ACHN (cell line): ENCODE data around the gene KIT.
"Not testable (repeated sequence)": the region's sequence is repeated elsewhere in the genome, so short reads cannot be mapped to it uniquely, and the experiment has no call there.

Source experiments
- DNase-seq: peaks from one replicate; pipeline ENCODE4 v3.0.0-alpha.2; 2015
- in situ Hi-C: cut with HindIII; loops from 2 replicates; pipeline ENCODE4 v1.10.0; 2017; ENCODE audit warnings: low sequenced_read_pairs, low pct_ligation_motif_present, low pct_unique_long_range_greater_than_20kb

Gene KIT

DNA sequence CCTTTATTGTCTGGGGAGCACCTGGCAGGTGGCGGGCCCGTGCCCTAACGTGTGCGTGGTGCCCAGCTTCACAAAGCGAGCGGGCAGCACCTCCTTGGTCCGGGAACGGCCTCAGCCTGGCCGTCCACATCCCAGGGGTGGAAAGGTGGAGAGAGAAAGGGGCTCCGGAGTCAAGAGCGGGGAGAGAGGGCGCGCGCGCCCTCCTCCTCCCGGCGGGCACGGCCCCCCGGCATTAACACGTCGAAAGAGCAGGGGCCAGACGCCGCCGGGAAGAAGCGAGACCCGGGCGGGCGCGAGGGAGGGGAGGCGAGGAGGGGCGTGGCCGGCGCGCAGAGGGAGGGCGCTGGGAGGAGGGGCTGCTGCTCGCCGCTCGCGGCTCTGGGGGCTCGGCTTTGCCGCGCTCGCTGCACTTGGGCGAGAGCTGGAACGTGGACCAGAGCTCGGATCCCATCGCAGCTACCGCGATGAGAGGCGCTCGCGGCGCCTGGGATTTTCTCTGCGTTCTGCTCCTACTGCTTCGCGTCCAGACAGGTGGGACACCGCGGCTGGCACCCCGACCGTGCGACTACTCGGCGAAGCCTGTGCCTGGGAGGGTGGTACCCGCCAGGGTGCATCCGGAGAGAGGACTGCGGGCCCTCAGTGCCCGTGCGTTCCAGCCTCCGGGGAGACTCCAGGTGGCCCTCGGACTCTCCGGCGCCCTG is at the start of gene KIT:
Gene KIT (plus strand): TSS at position 407 of the 701 bp plus-strand sequence. CDS start 58 bp downstream, at position 465.
- in situ Hi-C loops, result no loop called here
- no peak for DNase-seq

DNA sequence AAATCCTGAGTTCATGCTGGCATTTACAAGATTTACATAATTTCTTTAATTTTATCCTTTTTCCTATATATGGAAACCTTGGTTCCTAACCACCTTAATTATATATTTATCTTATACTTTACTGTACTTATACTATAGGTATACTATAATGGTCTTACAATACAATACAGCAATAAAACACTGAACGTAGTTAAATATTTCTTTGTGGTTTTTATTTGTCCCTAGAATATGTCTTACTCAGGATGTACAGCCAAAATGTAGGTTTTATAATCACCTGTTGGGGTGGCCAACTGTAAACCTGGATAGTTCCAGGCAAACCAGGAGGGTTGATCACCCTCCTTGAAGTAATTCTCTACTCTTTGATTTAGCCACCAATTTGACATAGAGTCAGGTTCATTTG is 48.4 kb upstream of the KIT start:
- no peak for DNase-seq
- in situ Hi-C loops, result no loop called here

DNA sequence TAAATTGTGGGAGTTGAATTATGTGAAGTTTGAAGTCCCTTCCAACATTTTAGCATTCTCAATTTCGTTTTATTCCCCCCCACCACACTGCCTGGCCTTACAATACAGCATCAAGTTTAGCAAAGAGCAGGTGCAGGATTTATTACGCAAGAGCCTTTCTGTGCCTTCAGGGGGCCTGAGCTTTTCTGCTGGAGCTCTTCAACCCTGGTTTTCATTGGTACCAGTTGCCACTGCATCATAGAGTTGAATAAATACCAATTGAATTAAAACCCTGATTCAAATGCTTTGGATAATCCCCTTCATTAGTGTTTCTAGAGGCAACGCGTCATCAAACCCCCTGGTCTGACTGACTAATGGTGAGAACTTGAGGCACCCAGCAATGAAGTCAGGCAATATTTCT is 43.6 kb upstream of the KIT start:
- DNase-seq, result no peak

DNA sequence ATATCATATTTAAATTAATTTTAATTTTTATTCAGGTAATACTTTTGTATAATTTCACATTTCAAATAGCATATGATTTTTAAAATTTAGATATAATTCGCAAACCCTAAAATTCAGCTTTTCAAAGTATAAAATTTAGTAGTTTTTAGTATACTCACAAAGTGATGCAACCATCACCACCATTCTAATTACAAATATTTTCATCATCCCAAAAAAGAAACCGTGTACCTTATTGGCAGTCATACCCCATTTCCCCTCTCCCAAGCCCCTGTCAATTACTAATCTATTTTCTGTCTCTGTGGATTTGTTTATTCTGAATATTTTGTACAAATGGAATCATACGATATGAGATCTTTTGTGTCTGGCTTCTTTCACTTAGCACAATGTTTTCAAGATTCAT is 37.0 kb upstream of the KIT start:
- DNase-seq, result no peak
- in situ Hi-C loops, result no loop called here

More for the DNA sequence above, 43.6 kb upstream of the KIT start:
- in situ Hi-C loops, result no loop called here

DNA sequence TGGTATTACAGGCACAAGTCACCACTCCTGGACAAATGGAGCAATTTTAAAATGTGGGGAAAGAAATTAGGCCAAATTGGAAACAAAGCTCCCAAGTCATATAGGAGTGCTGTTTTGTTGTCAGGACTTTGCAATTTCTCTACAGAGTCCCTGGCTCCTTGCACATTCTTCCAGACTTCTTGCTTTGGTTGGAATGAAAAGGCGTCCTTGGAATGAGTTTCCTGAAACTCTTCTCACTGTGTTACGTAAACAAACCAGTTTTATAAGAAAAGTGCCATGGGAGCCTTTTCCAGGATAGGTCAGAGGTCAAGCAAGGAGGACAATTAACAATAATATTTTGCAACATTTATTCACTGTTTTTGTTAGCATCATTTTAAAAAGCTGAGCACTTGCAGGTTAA is 32.4 kb upstream of the KIT start:
- in situ Hi-C loops, result no loop called here
- no peak for DNase-seq

DNA sequence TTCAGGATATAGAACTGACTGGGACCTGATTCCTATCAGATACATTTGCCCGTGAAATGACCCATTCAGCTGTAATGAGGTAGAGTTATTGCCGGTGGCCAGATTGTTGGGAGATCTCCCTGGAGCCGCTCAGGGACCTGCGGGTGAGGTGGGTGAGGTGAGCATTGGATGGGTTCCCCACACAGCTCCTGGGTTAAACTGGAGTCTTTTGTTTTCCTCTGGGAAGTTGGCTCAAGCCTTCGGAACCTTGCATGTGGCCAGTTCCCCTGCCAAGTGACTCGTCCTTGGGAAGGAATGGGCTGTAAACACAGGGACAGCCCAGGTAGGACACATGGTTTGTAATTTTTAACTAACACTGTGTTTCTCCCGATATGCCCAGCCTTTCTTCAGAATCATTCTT is 31.6 kb upstream of the KIT start:
- DNase-seq, result no peak
- in situ Hi-C loops, result no loop called here

DNA sequence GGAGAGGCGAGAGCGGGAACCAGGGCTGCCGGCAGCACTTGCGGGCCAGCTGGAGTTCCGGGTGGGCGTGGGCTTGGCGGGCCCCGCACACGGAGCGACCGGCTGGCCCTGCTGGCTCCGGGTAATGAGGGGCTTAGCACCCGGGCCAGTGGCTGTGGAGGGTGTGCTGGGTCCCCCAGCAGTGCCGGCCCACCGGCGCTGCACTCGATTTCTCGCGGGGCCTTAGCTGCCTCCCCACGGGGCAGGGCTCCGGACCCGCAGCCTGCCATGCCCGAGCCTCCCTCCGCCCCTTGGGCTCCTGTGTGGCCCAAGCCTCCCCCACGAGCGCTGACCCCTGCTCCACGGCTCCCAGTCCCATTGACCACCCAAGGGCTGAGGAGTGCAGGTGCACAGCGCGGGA is 25.2 kb upstream of the KIT start:
- in situ Hi-C loops, result no loop called here
- DNase-seq, result no peak

DNA sequence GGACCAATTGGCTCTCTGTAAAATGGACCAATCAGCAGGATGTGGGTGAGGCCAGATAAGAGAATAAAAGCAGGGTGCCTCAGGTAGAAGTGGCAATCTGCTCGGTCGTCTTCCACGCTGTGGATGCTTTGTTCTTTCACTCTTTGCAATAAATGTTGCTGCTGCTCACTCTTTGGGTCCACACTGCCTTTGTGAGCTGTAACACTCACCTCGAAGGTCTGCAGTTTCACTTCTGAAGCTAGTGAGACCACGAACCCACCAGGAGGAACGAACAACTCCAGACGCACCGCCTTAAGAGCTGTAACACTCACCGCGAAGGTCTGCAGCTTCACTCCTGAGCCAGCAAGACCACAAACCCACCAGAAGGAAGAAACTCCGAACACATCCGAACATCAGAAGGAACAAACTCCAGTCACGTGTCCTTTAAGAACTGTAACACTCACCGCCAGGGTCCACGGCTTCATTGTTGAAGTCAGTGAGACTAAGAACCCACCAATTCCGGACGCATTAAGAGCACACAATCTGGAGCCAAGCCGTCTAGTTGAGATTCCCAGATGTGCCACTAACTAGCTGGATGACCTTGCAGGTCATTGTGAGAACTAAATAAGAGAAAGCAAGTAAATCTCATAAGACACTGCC is 24.5 kb upstream of the KIT start:
- DNase-seq, in situ Hi-C loops: not testable (repeated sequence)

DNA sequence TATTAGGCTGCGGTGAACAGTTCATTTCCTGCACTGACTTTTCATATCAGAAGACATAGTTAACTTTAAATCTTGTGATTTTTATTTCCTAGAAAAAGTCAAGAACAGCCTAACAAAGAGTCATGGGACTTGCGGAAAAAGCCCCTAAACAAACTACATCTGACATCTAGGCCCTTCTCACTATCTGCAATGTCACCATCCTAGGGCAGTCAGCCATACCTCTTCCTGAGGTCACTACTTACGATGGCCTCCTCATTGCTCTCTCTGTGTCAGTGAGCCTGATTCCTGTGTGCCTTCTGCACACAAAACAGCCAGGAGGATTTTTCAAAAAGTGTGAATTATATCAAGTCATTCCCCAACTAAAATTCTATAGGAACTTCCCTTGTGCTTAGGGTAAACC is 22.4 kb upstream of the KIT start:
- in situ Hi-C loops, result no loop called here
- DNase-seq, result no peak

DNA sequence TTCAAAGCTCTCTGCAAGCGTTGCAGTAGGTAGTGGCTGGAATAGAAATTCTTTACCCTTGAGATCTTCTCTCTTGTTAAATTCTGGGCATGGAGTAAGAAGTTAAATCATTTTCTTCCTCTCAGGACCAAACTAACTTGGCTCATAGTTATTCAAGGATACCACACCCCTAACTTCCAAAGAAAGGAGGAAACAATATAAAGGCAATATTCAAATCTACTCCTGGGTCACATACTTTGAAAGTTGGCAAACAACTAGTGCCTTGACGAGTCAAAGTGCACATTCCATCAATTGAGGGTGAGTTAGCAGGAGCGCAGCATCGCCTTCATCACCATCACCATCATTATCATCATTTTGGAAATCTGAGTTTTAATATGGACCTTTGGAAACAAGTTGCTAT is 20.4 kb upstream of the KIT start:
- in situ Hi-C loops, result no loop called here
- DNase-seq, result no peak

DNA sequence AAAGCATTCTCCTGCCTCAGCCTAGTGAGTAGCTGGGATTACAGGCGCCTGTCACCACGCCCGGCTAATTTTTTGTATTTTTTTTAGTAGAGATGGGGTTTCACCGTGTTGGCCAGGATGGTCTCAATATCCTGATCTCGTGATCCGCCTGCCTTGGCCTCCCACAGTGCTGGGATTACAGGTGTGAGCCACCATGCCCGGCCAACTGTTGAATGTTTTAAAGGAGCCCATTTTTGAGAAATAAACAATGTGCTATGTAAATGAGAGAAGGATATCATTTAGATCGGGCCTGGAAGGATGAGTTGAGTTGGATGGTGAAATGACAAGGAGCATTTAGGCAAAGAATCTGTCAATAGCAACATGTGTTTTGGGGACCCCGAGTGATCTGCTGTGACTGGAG is 16.7 kb upstream of the KIT start:
- in situ Hi-C loops, DNase-seq: not testable (repeated sequence)

DNA sequence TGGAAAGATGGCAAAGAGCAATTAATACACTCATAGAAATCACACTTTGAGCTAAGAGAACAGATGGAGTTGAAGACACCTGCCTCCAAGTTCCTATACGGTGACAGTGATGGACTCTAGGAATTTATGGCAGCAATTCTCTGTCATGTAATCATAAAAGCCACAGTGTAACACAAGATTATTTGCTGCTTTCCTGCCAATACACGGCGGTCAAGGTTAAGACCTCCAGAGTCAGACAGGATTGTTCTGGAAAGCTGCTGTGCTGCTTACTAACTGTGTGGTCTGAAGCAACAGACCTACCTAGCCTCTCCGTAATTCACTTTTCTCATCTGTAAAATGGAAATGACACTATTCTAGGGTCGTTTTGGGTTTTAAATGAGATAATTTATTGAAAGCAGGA is 14.6 kb upstream of the KIT start:
- DNase-seq, result no peak
- in situ Hi-C loops, result no loop called here

DNA sequence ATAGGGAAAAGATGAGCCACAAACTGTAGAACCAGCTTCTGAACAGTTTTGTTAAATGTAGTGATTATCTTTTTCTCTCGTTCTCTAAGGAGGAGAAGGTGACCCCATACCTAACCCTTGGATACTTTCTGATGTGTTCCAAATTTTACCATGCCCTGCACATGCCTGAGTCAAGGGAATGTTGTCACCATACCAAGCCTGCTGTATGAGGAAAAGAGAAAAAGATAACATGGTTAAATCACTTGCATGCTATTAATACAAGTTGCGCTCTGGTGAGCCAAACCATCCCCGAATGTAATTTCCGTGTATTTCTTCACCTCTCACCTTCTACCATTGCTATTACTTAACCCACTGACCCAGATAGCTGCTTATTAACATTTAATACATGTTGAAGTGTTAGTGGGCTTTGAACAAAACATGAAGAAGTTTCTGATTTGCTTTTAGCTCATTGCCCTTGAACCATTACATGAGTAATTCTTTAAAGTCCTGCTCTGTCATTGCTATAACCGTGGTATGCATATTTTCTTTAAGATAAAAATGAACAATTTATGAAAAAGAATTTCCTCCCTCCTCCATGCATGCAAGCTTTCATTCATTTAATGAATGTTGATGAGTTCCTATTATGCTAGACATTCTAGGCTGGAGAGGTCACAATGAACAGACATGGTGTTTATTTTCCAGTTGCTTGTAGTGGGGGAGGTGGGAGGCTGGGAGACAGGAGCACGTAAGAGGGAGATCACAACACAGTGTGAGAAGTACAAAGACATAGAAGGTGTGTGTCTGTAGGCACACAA is 13.6 kb upstream of the KIT start:
- DNase-seq, result no peak
- in situ Hi-C loops, result no loop called here

DNA sequence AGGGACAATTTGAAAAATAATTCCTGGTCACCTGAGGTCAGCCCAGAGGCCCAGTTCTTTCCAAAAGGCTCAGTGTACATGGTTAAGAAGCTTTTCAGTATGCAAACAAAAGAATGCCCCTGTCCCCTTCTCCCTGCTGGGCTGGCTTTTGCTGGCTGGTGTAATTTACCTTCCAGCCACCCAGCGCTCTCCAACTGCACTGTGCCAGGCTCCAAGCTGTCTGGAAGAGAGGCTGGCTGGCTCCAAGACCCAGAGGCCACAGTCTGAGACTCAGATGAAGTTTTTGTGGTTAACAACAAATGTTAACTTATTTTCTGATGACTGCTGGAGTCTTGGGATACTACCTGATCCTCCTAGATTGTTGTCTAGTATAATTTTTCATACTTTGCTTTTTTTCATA is 11.9 kb upstream of the KIT start:
- DNase-seq, result no peak
- in situ Hi-C loops, result no loop called here

DNA sequence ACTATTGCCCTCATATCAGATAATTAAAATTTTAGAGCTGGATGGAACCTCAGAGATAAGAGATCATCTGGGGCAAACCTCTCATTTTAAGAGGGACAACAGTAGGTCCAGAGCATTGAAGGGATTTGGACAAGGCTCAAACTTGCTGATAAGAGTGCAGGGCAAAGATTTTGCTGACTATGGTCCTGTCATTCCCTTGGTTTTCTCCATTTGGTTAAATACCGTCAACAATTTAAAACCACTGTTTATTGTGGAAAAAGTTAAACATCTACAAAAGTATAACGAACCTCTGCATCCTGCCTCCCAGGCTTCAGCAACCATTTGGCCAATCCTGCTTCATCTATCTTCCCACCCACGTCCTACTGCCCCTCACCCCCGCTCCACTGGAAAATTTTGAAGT is 10.7 kb upstream of the KIT start:
- DNase-seq, result no peak
- in situ Hi-C loops, result no loop called here

DNA sequence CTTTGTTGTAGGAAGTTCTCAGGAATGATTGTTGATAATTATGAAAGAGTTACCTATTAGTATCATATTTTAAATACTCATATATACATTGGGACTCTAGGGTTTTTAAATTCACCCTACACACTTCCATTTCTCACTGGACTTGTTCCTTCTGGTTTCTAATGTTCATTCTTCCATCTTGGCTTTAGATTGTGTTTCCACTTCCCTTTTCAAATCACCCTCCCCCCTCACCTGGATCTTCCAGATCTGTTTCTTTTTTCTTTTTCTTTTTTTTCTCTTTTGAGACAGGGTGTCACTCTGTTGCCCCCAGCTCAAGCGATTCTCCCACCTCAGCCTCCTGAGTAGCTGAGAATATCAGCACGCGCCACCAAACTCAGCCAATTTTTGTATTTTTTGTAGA is 6.7 kb upstream of the KIT start:
- no peak for DNase-seq
- in situ Hi-C loops, result no loop called here

DNA sequence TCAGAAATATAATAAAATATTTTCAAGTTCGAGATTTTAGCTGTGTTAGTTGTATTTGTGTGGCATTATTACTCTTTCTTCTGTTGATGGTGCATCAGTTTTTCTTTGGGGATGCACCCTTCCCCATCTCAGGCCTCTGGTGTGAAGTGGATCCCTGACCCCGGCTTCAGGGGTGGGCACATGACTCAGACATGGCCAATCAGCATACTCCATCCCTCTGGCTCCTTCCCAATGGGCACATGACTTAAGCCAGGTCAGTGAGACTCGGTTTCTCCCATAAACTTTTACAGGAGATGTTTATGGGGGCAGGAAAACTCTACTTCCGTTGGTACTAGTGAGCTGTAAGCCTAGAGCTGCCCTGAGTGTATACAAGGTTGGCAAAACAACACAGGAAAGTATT is 3.0 kb upstream of the KIT start:
- DNase-seq, result no peak
- in situ Hi-C loops, result no loop called here

DNA sequence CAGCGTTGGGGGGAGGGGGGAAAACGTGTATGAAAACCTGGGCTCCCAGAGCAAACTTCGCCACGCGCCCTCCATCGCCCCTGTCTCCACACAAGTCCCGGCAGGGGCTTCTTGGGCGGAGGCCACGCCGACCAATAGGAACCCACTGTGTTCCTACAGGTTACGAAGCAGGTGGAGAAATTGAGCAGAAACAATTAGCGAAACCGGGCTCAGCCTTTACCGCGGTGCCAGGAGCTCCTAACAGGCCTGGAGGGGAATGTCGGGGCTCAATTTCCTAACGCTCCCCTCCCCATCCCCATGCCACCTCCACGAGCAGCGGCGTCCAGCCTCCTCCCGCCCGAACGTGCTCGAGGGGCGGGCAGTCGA is 589 bp upstream of the KIT start:
- in situ Hi-C loops, result no loop called here
- no peak for DNase-seq

DNA sequence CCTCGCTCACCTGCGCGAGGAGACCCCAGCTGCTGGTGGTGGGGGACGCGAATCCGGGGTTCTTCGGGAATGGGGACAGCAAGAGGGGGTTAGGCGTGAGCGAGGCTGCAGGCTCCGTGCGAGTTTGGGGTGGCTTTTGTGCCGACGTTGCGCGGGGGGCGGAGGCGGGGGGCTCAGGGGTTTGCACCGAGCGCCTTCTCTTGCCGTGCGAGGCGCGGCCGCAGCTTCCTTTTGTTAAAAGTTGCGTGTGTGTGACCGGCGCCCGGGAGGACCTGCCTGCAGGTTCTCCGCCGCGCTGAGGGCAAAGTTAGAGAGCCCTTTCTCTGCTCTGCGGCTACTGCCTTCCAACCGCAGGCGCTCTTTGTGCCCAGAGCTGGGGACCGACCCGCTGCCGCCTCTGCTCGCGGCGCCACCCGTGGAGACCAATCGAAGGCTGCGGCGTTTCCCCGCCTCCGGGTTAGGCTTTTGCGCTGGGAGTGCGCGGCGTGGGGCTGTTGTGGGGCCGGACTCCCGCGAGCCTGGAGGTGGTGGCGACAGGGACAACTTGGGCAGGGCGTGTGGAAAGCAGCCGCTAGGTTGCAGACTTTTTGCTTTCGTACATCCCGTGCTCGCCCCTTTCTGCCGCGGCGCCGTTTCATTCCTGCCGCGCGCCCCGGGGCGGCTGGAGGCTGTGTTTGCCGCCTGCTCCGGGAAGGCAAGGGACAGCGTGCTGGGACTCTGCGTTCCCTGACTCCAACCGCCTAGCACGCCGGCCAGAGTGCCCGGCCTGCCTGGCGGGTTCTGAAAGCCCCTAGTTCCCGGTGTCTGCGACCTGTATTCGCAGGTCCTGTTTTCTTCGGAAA is 716 bp downstream of the KIT start:
- in situ Hi-C loops, result no loop called here
- peak; percentile 27 for DNase-seq
